Peyer's patch (tissue), 4 donors: ENCODE results near the gene NAT10. TPM values are rescaled to one million over a fixed set of nuclear protein-coding genes. Genes with fewer than 3 reads are reported as not detected.

Source experiments
- DNase-seq, 3 donors: peaks; one replicate each; pipeline ENCODE4 v3.0.0-alpha.2; 2017 to 2019
- H3K27ac ChIP-seq, 4 donors: fragments of 200-600 bp; sonication (generic); one replicate each; pipeline ENCODE4 v1.5.1; 2016 to 2019
- H3K27me3 ChIP-seq, 2 donors: fragments of 200-600 bp; sonication (generic); one replicate each; pipeline ENCODE4 v1.5.1; 2019
- H3K36me3 ChIP-seq, 3 donors: fragments of 200-600 bp; sonication (generic); one replicate each; pipeline ENCODE4 v1.5.1; 2016 to 2019
- H3K4me1 ChIP-seq, 4 donors: fragments of 200-600 bp; sonication (generic); one replicate each; pipeline ENCODE4 v1.5.1; 2016 to 2019
- H3K4me3 ChIP-seq, 4 donors: fragments of 200-600 bp; sonication (generic); 1 replicate in 3 of 4; 2 replicates in 1 of 4; pipeline ENCODE4 v1.5.1; 2016 to 2019; ENCODE audit warnings: mild to moderate bottlenecking in 1 of 4
- H3K9me3 ChIP-seq, 4 donors: fragments of 200-600 bp; sonication (generic); one replicate each; pipeline ENCODE4 v1.5.1; 2016 to 2019; ENCODE audit warnings: mild to moderate bottlenecking in 1 of 4
- CTCF ChIP-seq, 6 experiments: fragments of 450-650 bp in 4 of 6; fragments of 200-600 bp in 2 of 6; sonication (generic) in 1 of 6; IDR thresholded peaks; one replicate each; pipeline ENCODE4 v1.5.1; 2017 to 2019; ENCODE audit warnings: antibody characterized with exemption in 6 of 6, mild to moderate bottlenecking in 3 of 6, moderate library complexity in 1 of 6
- POLR2A ChIP-seq, 2 donors: fragments of 450-650 bp; IDR thresholded peaks; one replicate each; pipeline ENCODE4 v1.5.1; 2017; ENCODE audit warnings: antibody characterized with exemption in 2 of 2, mild to moderate bottlenecking in 2 of 2, moderate library complexity in 2 of 2
- total RNA-seq, 4 donors: library from RNA; depleted of rRNA; stranded (reverse); fragments of >200 nt; gene quantifications; one replicate each; pipeline ENCODE4 v1.1.0, GENCODE V29; 2016

Gene NAT10
- total RNA-seq, 4 donors from 2014 or later = 13.3 to 56.9 (median 24.2) TPM

GRCh38 chr11:34150494-34151151 is 45.2 kb downstream of the NAT10 start:
- TF ChIP-seq CTCF (IDR thresholded peaks at IDR 0.05) (no peak), POLR2A (IDR thresholded peaks at IDR 0.05) (no peak)
- H3K9me3 ChIP-seq = no peaks in the 10 kb centered on the region
- DNase-seq = no peak
- no peak overlapping the region for H3K4me3 ChIP-seq
- H3K36me3 ChIP-seq = peaks cover 0 to 47% (median 0%) of the 10 kb centered on the region in 3 donors
- H3K27me3 ChIP-seq = no peaks in the 10 kb centered on the region
- peak overlapping the region in 1 of 4 donors; percentile 36 for H3K27ac ChIP-seq
- H3K4me1 ChIP-seq = peaks cover 0 to 16% (median 2%) of the 10 kb centered on the region in 4 donors

- Histone ChIP-seq H3K36me3 (peaks cover 0 to 41% (median 0%) of the 10 kb centered on the region in 3 donors), H3K4me3 (no peak overlapping the region), H3K9me3 (no peaks in the 10 kb centered on the region), H3K27me3 (no peaks in the 10 kb centered on the region), H3K27ac (no peak overlapping the region), H3K4me1 (peaks cover 0 to 16% (median 2%) of the 10 kb centered on the region in 4 donors)
- TF ChIP-seq POLR2A (IDR thresholded peaks at IDR 0.05) (no peak), CTCF (IDR thresholded peaks at IDR 0.05) (no peak)
- DNase-seq = no peak
These were observed 45.7 kb downstream of the NAT10 start for GRCh38 chr11:34151166-34151565.

GRCh38 chr11:34151916-34152845 is 46.8 kb downstream of the NAT10 start:
- Histone ChIP-seq H3K4me1 (peaks cover 0 to 16% (median 2%) of the 10 kb centered on the region in 4 donors), H3K4me3 (no peak overlapping the region), H3K36me3 (peaks cover 0 to 32% (median 0%) of the 10 kb centered on the region in 3 donors), H3K9me3 (no peaks in the 10 kb centered on the region), H3K27me3 (no peaks in the 10 kb centered on the region), H3K27ac (no peak overlapping the region)
- no peak for DNase-seq
- TF ChIP-seq CTCF (IDR thresholded peaks at IDR 0.05) (no peak), POLR2A (IDR thresholded peaks at IDR 0.05) (no peak)

DNA sequence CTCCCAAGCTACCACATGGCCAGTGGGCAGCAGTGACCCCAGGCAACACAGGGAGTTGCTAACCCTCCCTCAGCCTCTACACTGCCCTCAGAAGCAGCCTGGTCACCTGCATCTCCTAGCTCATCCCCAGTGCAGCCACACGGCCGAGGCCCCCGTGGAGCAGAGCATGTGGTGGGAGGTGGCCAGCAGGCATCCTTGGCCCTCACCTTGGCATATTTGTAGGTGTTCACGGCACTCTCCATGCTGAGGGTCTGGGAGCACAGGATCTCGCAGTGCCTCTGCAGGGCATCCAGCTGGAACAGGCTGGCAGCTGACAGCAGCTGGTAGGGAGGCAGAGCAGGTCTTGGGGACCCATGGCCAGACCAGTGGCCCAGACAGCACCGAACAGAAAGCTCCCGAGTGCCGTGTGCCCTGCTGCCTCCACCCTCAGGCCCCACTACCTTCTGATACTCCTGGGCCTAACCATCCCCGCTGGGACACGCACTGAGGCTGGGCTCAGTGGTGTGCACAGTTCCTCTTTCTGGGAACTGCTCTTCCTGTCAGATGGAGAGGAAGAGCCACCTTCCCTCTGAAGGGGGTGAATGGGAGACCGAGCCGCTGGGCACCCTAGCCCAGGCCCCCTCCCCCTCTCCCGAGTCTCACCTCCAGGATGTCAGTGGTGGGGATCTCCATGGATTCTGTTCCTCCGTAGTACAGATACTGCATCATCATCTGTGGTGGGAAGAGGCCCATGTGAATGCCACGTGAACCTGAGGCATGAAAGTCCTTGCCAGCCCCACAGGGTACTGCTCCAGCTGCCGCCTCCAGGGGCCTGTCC is 48.8 kb downstream of the NAT10 start:
- H3K4me1 ChIP-seq = peaks cover 0 to 16% (median 2%) of the 10 kb centered on the region in 4 donors
- H3K27ac ChIP-seq = no peak overlapping the region
- peak in 1 of 3 donors; percentile 50 for DNase-seq
- peaks cover 0 to 11% (median 0%) of the 10 kb centered on the region in 3 donors for H3K36me3 ChIP-seq
- no peaks in the 10 kb centered on the region for H3K9me3 ChIP-seq
- H3K27me3 ChIP-seq = no peaks in the 10 kb centered on the region
- H3K4me3 ChIP-seq = no peak overlapping the region
- TF ChIP-seq POLR2A (IDR thresholded peaks at IDR 0.05) = no peak
- TF ChIP-seq CTCF (IDR thresholded peaks at IDR 0.05) = no peak

DNA sequence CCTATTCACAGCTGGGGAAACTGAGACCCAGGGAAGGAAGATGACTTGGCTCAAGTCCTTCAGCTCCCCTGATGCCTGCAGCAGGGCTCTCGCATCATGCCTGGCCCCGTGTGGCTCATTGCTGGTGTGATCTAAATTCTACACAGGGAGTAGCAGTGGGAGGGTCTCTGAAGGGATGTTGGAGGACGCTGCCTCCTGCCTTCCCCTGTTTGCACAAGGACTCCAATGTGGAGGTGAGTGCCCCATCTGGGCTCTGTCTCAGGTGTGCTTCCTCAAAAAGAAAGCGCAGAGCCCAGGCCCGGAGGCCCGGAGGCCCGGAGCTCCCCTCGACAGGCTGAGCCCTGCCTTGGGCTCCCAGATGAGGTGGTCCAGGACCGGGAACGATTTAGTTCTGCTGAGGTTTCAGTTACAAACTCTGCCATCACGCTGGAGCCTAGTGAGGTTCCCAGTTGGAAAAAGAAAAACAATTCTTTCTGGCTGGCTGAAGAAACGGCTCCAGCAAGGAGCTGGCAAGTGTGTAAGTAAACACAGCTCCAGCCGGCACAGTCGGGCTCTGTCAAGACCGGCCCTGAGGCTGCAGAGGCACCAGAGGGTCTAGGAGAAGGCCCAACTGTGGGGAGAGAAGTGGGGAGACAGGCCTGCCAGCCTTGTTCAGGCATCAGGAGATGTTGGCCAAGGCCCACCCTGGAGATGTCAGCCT is 49.8 kb downstream of the NAT10 start:
- Histone ChIP-seq H3K27ac (no peak overlapping the region), H3K4me1 (peaks cover 0 to 14% (median 2%) of the 10 kb centered on the region in 4 donors), H3K4me3 (no peak overlapping the region), H3K36me3 (peaks cover 0 to 12% (median 0%) of the 10 kb centered on the region in 3 donors), H3K9me3 (no peaks in the 10 kb centered on the region), H3K27me3 (no peaks in the 10 kb centered on the region)
- no peak for TF ChIP-seq CTCF (IDR thresholded peaks at IDR 0.05)
- no peak for TF ChIP-seq POLR2A (IDR thresholded peaks at IDR 0.05)
- DNase-seq = no peak
